Activated B cell treated with CpG ODN at 0.5 μM for 24 hours (primary cell): ENCODE data around the gene BTNL2. TPM values are rescaled to one million over a fixed set of nuclear protein-coding genes. Genes with fewer than 3 reads are reported as not detected.

Source experiments
- ATAC-seq: fragments of 200-7000 bp; cut with Tn5 transposase; one replicate; pipeline ENCODE4 v1.10.0; 2021; ENCODE audit warnings: low read depth, mild to moderate bottlenecking, moderate library complexity
- CTCF ChIA-PET: fragments of 350-600 bp; sonication (Branson Sonifier 250); formaldehyde crosslinking; loops from one replicate; lab custom pipeline; 2021; ENCODE audit warnings: antibody characterized with exemption; lab: Charles Lee
- POLR2A ChIA-PET: fragments of 350-600 bp; sonication (Branson Sonifier 250); formaldehyde crosslinking; loops from one replicate; lab custom pipeline; 2021; ENCODE audit warnings: antibody characterized with exemption; lab: Charles Lee
- DNase-seq: peaks from one replicate; pipeline ENCODE4 v3.0.0; 2022
- H3K27ac Mint-ChIP-seq: one replicate; pipeline ENCODE4 v1.8.0; 2020; ENCODE audit warnings: mixed read lengths
- H3K27me3 Mint-ChIP-seq: one replicate; pipeline ENCODE4 v1.8.0; 2021; ENCODE audit warnings: mixed read lengths
- H3K36me3 Mint-ChIP-seq: one replicate; pipeline ENCODE4 v1.8.0; 2021; ENCODE audit warnings: low read depth, mixed read lengths
- H3K4me1 Mint-ChIP-seq: one replicate; pipeline ENCODE4 v1.8.0; 2021; ENCODE audit warnings: mixed read lengths
- H3K4me3 Mint-ChIP-seq: one replicate; pipeline ENCODE4 v1.8.0; 2020; ENCODE audit warnings: mild to moderate bottlenecking, mixed read lengths
- H3K9me3 Mint-ChIP-seq: one replicate; pipeline ENCODE4 v1.8.0; 2020; ENCODE audit warnings: mixed read lengths
- CTCF ChIP-seq: fragments of 200-600 bp; IDR thresholded peaks from one replicate; pipeline ENCODE4 v1.8.0; 2022; ENCODE audit warnings: antibody characterized with exemption, mild to moderate bottlenecking
- intact Hi-C: fragments of 100-400 bp; cut with micrococcal nuclease; formaldehyde crosslinking; loops from one replicate; pipeline ENCODE4 v1.15.1; 2024
- total RNA-seq: library from RNA; stranded (reverse); gene quantifications from 2 replicates; pipeline ENCODE4 v1.2.3, GENCODE V29; 2022

BTNL2 gene
- total RNA-seq, 1 donor from 2014 or later, result not detected

DNA sequence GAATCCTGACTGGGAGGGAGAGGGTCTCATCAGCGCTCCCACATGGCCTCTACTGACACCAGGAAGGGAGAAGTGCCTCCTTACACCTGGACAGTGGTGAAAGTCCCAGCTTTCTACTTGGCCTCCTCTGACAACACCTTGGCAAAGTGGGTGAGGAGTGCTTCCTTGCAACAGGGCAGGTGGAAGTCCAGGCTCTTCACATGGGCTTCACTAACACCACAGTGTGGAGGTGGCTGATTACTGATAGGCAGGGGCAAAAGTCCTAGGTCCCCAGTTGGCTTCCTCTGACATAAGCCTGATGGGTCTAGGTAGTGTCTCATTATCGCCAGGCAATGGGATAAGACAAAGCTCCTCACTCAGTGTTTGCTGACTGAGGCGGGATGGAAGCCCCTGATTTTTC, 23.2 kb upstream of the BTNL2 start:
- TF ChIP-seq CTCF, result no peak
- no peak for ATAC-seq
- POLR2A ChIA-PET, result interaction anchor here (1.6 kb wide), 1 partner anchor 208 kb away, joined by 3 read pairs; no protein-coding TSS in a partner anchor
- intact Hi-C loops, result loop anchor here (5.0 to 10.0 kb wide), 2 partner anchors 437 to 545 kb away; no protein-coding TSS in a partner anchor
- Mint-ChIP-seq H3K4me3 (no peak overlapping the region), H3K9me3 (no peaks in the 10 kb centered on the region), H3K27ac (no peak overlapping the region), H3K27me3 (no peaks in the 10 kb centered on the region), H3K4me1 (peaks cover 16% of the 10 kb centered on the region), H3K36me3 (no peaks in the 10 kb centered on the region)
- CTCF ChIA-PET, result interaction anchor here (0.6 to 3.2 kb wide), 4 partner anchors 16 to 438 kb away, joined by 3 to 18 read pairs (median 3); no protein-coding TSS in a partner anchor
- no peak for DNase-seq

DNA sequence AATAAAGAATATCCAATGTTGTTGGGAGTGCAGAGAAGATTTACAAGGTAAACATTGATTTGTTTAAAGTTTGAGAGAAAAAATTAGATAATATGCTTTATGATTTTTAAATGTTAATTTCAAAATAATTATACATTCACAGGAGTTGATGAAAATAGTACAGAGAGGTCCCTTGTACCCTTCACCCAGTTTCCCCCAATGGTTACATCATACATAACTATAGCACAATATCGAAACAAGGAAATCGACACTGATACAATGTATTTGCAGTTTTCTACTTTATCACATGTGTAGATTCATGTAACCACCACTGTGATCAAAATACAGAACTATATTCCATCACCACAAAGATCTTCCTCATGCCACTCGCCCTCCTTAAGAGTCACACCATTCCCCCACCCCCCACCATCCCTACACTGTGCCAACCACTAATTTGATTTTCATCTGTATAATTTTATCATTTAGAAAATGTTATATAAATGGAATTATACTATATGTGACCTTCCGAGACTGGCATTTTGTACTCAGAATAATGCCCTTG, 21.0 kb upstream of the BTNL2 start:
- ATAC-seq (no peak), DNase-seq (no peak)
- TF ChIP-seq CTCF, result no peak
- Mint-ChIP-seq H3K9me3 (no peaks in the 10 kb centered on the region), H3K27me3 (no peaks in the 10 kb centered on the region), H3K36me3 (no peaks in the 10 kb centered on the region), H3K4me1 (peaks cover 8% of the 10 kb centered on the region), H3K27ac (no peak overlapping the region), H3K4me3 (no peak overlapping the region)
- CTCF ChIA-PET, result no interaction called here
- intact Hi-C loops, result no loop called here
- POLR2A ChIA-PET, result no interaction called here

DNA sequence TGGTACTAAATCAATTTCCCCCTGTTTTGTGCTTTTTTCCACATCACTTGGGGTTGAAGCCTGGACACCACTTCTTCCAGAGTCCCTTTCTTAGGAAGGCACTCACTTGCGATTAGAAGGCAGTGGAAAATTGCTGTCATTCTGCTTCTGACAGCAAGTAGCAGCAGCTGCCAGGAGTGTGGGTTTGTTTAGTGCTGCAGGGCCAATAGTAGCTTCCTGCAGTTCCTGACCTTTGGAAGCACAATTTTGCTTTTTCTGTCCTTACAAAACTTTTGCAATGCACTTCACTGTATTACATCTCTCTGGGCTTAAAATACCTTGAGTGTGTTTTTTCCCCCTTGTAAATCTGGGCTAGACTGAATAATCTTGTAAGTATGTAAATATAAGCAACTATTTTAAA, 20.2 kb upstream of the BTNL2 start:
- intact Hi-C loops, result no loop called here
- ChIA-PET CTCF (interaction anchor here (2.0 to 4.6 kb wide), 2 partner anchors 14 to 265 kb away, joined by 7 to 22 read pairs; no protein-coding TSS in a partner anchor), POLR2A (no interaction called here)
- Mint-ChIP-seq H3K4me3 (no peak overlapping the region), H3K4me1 (peaks cover 5% of the 10 kb centered on the region), H3K27me3 (peaks cover 2% of the 10 kb centered on the region), H3K9me3 (no peaks in the 10 kb centered on the region), H3K27ac (no peak overlapping the region), H3K36me3 (no peaks in the 10 kb centered on the region)
- ATAC-seq (no peak), DNase-seq (no peak)
- TF ChIP-seq CTCF, result no peak

GRCh38 chr6:32426338-32426737, 19.4 kb upstream of the BTNL2 start:
- POLR2A ChIA-PET, result interaction anchor here (0.6 to 1.6 kb wide), 5 partner anchors 10 to 380 kb away, joined by 3 to 8 read pairs (median 6); partner anchors contain the start of gene HLA-DRA
- DNase-seq (no peak), ATAC-seq (no peak)
- Mint-ChIP-seq H3K36me3 (no peaks in the 10 kb centered on the region), H3K4me3 (no peak overlapping the region), H3K27me3 (peaks cover 2% of the 10 kb centered on the region), H3K9me3 (no peaks in the 10 kb centered on the region), H3K4me1 (peaks cover under 1% of the 10 kb centered on the region), H3K27ac (no peak overlapping the region)
- CTCF ChIA-PET, result interaction anchor here (1.2 to 4.6 kb wide), 5 partner anchors 13 to 358 kb away, joined by 3 to 22 read pairs (median 7); no protein-coding TSS in a partner anchor
- TF ChIP-seq CTCF, result no peak
- intact Hi-C loops, result no loop called here

GRCh38 chr6:32424589-32425300, 17.8 kb upstream of the BTNL2 start:
- Mint-ChIP-seq H3K27me3 (peaks cover 5% of the 10 kb centered on the region), H3K4me1 (no peaks in the 10 kb centered on the region), H3K36me3 (no peaks in the 10 kb centered on the region), H3K9me3 (no peaks in the 10 kb centered on the region), H3K4me3 (no peak overlapping the region), H3K27ac (no peak overlapping the region)
- ATAC-seq (no peak), DNase-seq (no peak)
- ChIA-PET POLR2A (interaction anchor here (0.7 to 1.7 kb wide), 3 partner anchors 11 to 370 kb away, joined by 3 to 6 read pairs (median 3); no protein-coding TSS in a partner anchor), CTCF (interaction anchor here (0.8 to 4.6 kb wide), 6 partner anchors 11 to 444 kb away, joined by 4 to 22 read pairs (median 6); partner anchors contain the start of gene TAP2)
- no peak for TF ChIP-seq CTCF
- intact Hi-C loops, result no loop called here
